Psoas muscle (tissue), 8 donors: ENCODE measurements around the gene MMD. TPM values are rescaled to one million over a fixed set of nuclear protein-coding genes. Genes with fewer than 3 reads are reported as not detected.

Source experiments
- ATAC-seq, 4 donors: fragments of 200-7000 bp; cut with Tn5 transposase; one replicate each; pipeline ENCODE4 v1.9.1; 2020; ENCODE audit warnings: moderate library complexity in 3 of 4, mild to moderate bottlenecking in 2 of 4
- DNase-seq, 2 donors: peaks; one replicate each; pipeline ENCODE4 v3.0.0-alpha.2; 2020
- H3K27ac ChIP-seq: fragments of 200-600 bp; one replicate; pipeline ENCODE4 v1.8.0; 2022
- H3K27me3 ChIP-seq, 3 donors: fragments of 200-600 bp in 1 of 3; one replicate each; pipeline versions ENCODE4 v1.6.1 to v1.8.0; 2013 to 2022; ENCODE audit warnings: low read length in 2 of 3, mild to moderate bottlenecking in 2 of 3, moderate library complexity in 1 of 3; ENCODE audit not compliant: insufficient read depth in 3 of 3
- H3K36me3 ChIP-seq, 2 donors: fragments of 200-600 bp in 1 of 2; one replicate each; pipeline versions ENCODE4 v1.6.1 to v1.8.0; 2013 to 2022; ENCODE audit warnings: low read depth in 1 of 2, mild to moderate bottlenecking in 1 of 2, moderate library complexity in 1 of 2; ENCODE audit not compliant: insufficient read depth in 1 of 2
- H3K4me1 ChIP-seq: fragments of 200-600 bp; one replicate; pipeline ENCODE4 v1.8.0; 2022
- H3K4me3 ChIP-seq: fragments of 200-600 bp; one replicate; pipeline ENCODE4 v1.8.0; 2022; ENCODE audit warnings: mild to moderate bottlenecking
- H3K9me3 ChIP-seq: fragments of 200-600 bp; one replicate; pipeline ENCODE4 v1.8.0; 2022
- WGBS, 3 donors: extraction: QIAGEN DNeasy Blood & Tissue Kit; methylation state at CpG; one replicate each; pipeline versions ENCODE4 v1.1.6 to v1.1.7; 2013; 5-methylcytosine and 5-hydroxymethylcytosine counted together
- intact Hi-C, 2 donors: fragments of 100-400 bp; cut with DNase I; formaldehyde crosslinking; loops; one replicate each; pipeline versions ENCODE4 v1.11.0 to v1.14.2; 2022
- polyA plus RNA-seq, 3 donors: library from polyadenylated mRNA; stranded (reverse); fragments of 200-250 nt; gene quantifications; one replicate each; pipeline ENCODE4 v1.2.3, GENCODE V29; 2013
- total RNA-seq, 4 donors: library from RNA; stranded (reverse); fragmentation: NEBNext Ultra II Directional in 2 of 4; extraction: Animal tissue kit (Norgen Biotek cat#: 25700) in 2 of 4; gene quantifications; one replicate each; pipeline versions ENCODE4 v1.2.1 to v1.2.4, GENCODE V29; 2021 to 2023
- TF ChIP-seq, protein P1 (sequence below): fragments of 200-600 bp; IDR thresholded peaks from one replicate; pipeline ENCODE4 v1.8.0; 2022; ENCODE audit warnings: antibody characterized with exemption
- donor health status: healthy with polysubstance abuse.
- donor health status: DM: no; HTN: no; CAD: no; lungs with moderate emphysema.
- donor health status: Bipolar disorder and iron deficiency.
- donor health status: healthy.
- donor health status: DM: yes; HTN: yes; CAD: no.
- donor health status: DM: no; HTN: no; CAD: no.
- donor health status: DM: no; HTN: no; CAD: no.
- donor health status: DM: yes; HTN: yes; CAD: no.

The MMD gene
- total and polyA plus RNA-seq, 7 donors = 3.0 to 11.0 (median 6.2) TPM

DNA sequence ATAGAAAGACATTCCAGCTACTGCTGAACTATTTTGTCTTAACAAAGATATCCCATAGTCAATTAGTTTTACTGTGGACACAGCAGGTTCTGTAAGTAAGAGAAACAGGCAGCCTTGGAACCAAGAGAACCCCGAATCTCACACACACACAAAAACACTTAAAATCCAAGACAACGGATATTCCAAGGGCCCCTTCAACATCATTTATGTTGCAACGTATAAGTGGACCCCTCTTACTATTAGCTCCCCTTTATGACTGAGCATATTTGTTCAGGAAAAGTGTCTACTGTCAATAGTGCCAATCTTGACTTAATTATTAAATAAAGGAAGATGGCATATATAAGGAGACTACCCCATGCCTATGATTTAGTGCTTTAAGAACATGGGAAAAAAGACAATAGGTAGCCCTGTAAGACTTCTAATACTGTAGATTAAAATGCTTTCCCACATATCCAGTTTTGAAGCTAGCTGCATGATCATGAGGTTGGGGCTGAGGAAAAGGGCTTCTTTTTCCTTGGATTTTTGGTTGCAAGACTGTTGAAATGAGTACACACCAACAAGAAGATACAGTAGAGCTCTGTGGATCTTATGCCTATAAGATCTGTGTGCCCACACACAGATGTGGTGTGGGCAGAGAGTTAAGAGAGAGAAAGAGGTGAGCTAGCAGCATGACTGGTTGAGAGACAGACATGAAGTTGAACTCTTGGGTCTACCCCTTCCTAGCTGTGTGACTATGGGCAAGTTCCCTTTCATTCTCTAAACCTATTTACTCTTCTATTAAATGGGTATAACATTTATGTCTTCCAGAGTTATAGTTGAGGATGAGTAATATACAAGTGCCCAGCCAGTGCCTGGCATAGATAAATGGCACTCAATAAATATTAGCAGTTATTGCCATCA lies 3.0 kb downstream of the MMD start:
- Histone ChIP-seq H3K36me3 (peaks cover 0 to 5% of the 10 kb centered on the region in 2 donors), H3K27me3 (no peaks in the 10 kb centered on the region), H3K27ac (no peak overlapping the region), H3K4me1 (peaks cover 30% of the 10 kb centered on the region), H3K9me3 (no peaks in the 10 kb centered on the region), H3K4me3 (no peak overlapping the region)
- TF ChIP-seq, protein P1, sequence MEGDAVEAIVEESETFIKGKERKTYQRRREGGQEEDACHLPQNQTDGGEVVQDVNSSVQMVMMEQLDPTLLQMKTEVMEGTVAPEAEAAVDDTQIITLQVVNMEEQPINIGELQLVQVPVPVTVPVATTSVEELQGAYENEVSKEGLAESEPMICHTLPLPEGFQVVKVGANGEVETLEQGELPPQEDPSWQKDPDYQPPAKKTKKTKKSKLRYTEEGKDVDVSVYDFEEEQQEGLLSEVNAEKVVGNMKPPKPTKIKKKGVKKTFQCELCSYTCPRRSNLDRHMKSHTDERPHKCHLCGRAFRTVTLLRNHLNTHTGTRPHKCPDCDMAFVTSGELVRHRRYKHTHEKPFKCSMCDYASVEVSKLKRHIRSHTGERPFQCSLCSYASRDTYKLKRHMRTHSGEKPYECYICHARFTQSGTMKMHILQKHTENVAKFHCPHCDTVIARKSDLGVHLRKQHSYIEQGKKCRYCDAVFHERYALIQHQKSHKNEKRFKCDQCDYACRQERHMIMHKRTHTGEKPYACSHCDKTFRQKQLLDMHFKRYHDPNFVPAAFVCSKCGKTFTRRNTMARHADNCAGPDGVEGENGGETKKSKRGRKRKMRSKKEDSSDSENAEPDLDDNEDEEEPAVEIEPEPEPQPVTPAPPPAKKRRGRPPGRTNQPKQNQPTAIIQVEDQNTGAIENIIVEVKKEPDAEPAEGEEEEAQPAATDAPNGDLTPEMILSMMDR = no peak
- intact Hi-C loops = loop anchor here in 1 of 2 donors (10.0 kb wide), 1 partner anchor 906 kb away; no protein-coding TSS in a partner anchor
- no peak for DNase-seq
- no peak for ATAC-seq
- WGBS, 3 donors = 95 to 97% (median 96%) methylated on average over 3 of the region's 3 CpGs

DNA sequence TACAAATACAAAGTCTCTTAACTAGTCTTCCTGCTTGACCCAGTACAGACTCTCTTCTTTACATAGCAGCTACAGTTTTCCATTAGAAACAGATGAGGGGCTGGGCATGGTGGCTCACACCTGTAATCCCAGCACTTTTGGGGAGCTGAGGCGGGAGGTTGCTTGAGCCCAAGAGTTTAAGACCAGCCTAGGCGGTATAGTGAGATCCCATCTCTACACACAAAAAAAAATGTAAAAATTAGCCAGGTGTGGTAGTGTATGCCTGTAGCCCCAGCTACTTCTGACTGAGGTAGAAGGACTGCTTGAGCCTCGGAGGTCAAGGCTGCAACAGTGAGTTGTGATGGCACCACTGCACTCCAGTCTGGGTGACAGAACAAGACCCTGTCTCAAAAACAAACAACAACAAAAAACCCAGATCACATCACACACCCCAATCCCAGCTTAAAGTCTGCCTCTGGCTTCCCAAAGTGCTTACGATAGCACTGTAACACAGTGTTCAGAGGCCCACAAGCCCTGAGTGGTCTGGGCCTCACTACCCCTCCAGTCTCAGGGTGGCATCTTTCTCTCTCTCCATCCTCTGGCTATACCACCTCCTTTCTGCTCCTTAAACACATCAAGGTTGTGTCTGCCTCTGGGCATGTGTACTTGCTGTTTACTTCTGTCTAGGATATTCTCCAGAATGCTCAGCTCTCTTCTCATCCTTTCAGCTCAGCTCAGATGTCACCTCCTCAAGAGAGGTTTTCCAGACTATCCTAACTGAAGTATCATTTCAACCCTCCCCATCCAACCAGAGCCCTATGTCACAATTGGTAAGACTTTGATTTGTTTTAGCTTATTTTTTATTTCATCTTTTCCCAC lies 4.0 kb downstream of the MMD start:
- Histone ChIP-seq H3K36me3 (peaks cover 0 to 15% of the 10 kb centered on the region in 2 donors), H3K4me1 (peaks cover 30% of the 10 kb centered on the region), H3K27me3 (no peaks in the 10 kb centered on the region), H3K9me3 (no peaks in the 10 kb centered on the region), H3K27ac (no peak overlapping the region), H3K4me3 (no peak overlapping the region)
- TF ChIP-seq, protein P1 = no peak
- ATAC-seq (no peak), DNase-seq (no peak)
- intact Hi-C loops = loop anchor here in 1 of 2 donors (10.0 kb wide), 1 partner anchor 907 kb away; no protein-coding TSS in a partner anchor
- WGBS, 3 donors = 97 to 100% (median 99%) methylated on average over 4 of the region's 4 CpGs

DNA sequence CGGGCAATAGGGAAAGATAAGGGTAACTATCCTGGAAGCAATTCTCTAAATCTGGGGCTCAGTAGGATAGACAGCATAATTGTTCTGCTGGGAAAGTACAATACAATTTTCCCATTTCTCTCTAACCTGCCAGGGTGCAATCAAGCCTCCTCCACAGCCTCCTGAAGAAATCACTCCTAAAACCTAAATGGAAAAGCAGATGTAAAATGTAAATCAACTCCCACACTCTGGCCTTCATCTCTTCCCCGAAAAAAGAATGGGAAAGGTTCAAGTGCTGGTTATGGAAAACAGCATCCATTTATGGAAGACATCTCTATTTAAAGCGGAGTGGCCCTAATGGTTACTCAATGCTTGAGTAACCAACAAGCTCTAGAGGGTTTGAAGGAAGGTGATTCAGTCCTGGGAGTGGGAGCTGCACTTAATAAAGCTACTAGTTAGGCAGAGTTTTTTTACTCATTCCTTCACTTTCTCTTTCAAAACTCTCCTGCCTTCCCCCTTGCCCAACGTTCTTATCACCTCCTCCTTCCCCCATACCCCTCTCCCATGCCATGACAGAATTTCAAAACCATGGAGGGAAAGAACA lies 5.1 kb downstream of the MMD start:
- H3K4me3 ChIP-seq = no peak overlapping the region
- H3K4me1 ChIP-seq = peaks cover 30% of the 10 kb centered on the region
- WGBS, 3 donors = 78 to 88% (median 80%) methylated on average over 4 of the region's 4 CpGs
- no peaks in the 10 kb centered on the region for H3K27me3 ChIP-seq
- no peak overlapping the region for H3K27ac ChIP-seq
- no peak for DNase-seq
- intact Hi-C loops = loop anchor here in 1 of 2 donors (10.0 kb wide), 1 partner anchor 908 kb away; no protein-coding TSS in a partner anchor
- TF ChIP-seq, protein P1 = no peak
- H3K36me3 ChIP-seq = peaks cover 0 to 20% of the 10 kb centered on the region in 2 donors
- H3K9me3 ChIP-seq = no peaks in the 10 kb centered on the region
- ATAC-seq = no peak

GRCh38 chr17:55416000-55416399 lies 5.6 kb downstream of the MMD start:
- Histone ChIP-seq H3K4me1 (peaks cover 30% of the 10 kb centered on the region), H3K9me3 (no peaks in the 10 kb centered on the region), H3K27me3 (no peaks in the 10 kb centered on the region), H3K27ac (no peak overlapping the region), H3K4me3 (no peak overlapping the region), H3K36me3 (peaks cover 2 to 25% of the 10 kb centered on the region in 2 donors)
- intact Hi-C loops = loop anchor here in 1 of 2 donors (10.0 kb wide), 1 partner anchor 909 kb away; no protein-coding TSS in a partner anchor
- ATAC-seq = peak in 1 of 4 donors; percentile 46
- no peak for DNase-seq
- TF ChIP-seq, protein P1 = peak; percentile 19
